Activated naive CD8-positive, alpha-beta T cell treated with anti-CD3 and anti-CD28 coated beads, Interleukin-2, amount 10 ng/mL, durations not matched to agents 7 days and 5 days (primary cell): ENCODE results near the gene ATP8B3. TPM values are rescaled to one million over a fixed set of nuclear protein-coding genes. Genes with fewer than 3 reads are reported as not detected.

Experiments used
- ATAC-seq: fragments of 150-1000 bp; cut with Tn5 transposase; one replicate; pipeline ENCODE4 v1.10.0; 2021; ENCODE audit warnings: low read depth, moderate library complexity
- POLR2A ChIA-PET: fragments of 350-600 bp; sonication (Branson Sonifier 250); formaldehyde crosslinking; loops from one replicate; lab custom pipeline; 2021; ENCODE audit warnings: antibody characterized with exemption; lab: Charles Lee
- DNase-seq: peaks from one replicate; pipeline ENCODE4 v3.0.0; 2021
- H3K27ac Mint-ChIP-seq: one replicate; pipeline ENCODE4 v1.8.0; 2022; ENCODE audit warnings: mild to moderate bottlenecking, mixed read lengths
- H3K27me3 Mint-ChIP-seq: one replicate; pipeline ENCODE4 v1.8.0; 2022; ENCODE audit warnings: mild to moderate bottlenecking, moderate library complexity, mixed read lengths
- H3K36me3 Mint-ChIP-seq: one replicate; pipeline ENCODE4 v1.8.0; 2021; ENCODE audit warnings: mild to moderate bottlenecking, mixed read lengths
- H3K4me1 Mint-ChIP-seq: one replicate; pipeline ENCODE4 v1.8.0; 2021; ENCODE audit warnings: mixed read lengths
- H3K4me3 Mint-ChIP-seq: one replicate; pipeline ENCODE4 v1.8.0; 2022; ENCODE audit warnings: mild to moderate bottlenecking, moderate library complexity, mixed read lengths
- H3K9me3 Mint-ChIP-seq: one replicate; pipeline ENCODE4 v1.8.0; 2021; ENCODE audit warnings: mixed read lengths
- total RNA-seq, 2 experiments: library from RNA; stranded (reverse); gene quantifications; one replicate each; pipeline ENCODE4 v1.2.3, GENCODE V29; 2021

ATP8B3 gene
- 10 to 100 TPM; 17.0 to 18.6 TPM for total RNA-seq

GRCh38 chr19:1811942-1812425 lies at the start of gene ATP8B3:
TSS of gene ATP8B3 (minus strand) at chr19:1812276. CDS start at chr19:1811736, 540 bp downstream.
- ATAC-seq (peak; percentile 20), DNase-seq (peak; percentile 80)
- H3K4me1 Mint-ChIP-seq, result peaks cover 13% of the 10 kb centered on the region
- H3K4me3 Mint-ChIP-seq, result peak within 1 kb of the TSS; percentile 97
- peak within 1 kb of the TSS; percentile 94 for H3K27ac Mint-ChIP-seq
- no peaks in the 10 kb centered on the region for H3K36me3 Mint-ChIP-seq
- no peaks in the 10 kb centered on the region for H3K27me3 Mint-ChIP-seq
- POLR2A ChIA-PET, result interaction anchor here (0.8 to 1.6 kb wide), 3 partner anchors 86 to 219 kb away, joined by 3 read pairs; partner anchors contain the start of gene UQCR11
- H3K9me3 Mint-ChIP-seq, result no peaks in the 10 kb centered on the region

- ATAC-seq, result no peak
- H3K4me1 Mint-ChIP-seq, result peaks cover 11% of the 10 kb centered on the region
- H3K9me3 Mint-ChIP-seq, result no peaks in the 10 kb centered on the region
- POLR2A ChIA-PET, result no interaction called here
- H3K36me3 Mint-ChIP-seq, result no peaks in the 10 kb centered on the region
- H3K27ac Mint-ChIP-seq, result peak overlapping the region; percentile 93
- DNase-seq, result no peak
- H3K4me3 Mint-ChIP-seq, result peak overlapping the region; percentile 96
- no peaks in the 10 kb centered on the region for H3K27me3 Mint-ChIP-seq
Observed at GRCh38 chr19:1861599-1862031, 49.5 kb upstream of the ATP8B3 start.

GRCh38 chr19:1860821-1861598 lies 48.9 kb upstream of the ATP8B3 start:
- Mint-ChIP-seq H3K4me3 (peak overlapping the region; percentile 96), H3K27me3 (no peaks in the 10 kb centered on the region), H3K36me3 (no peaks in the 10 kb centered on the region), H3K9me3 (no peaks in the 10 kb centered on the region), H3K4me1 (peaks cover 14% of the 10 kb centered on the region), H3K27ac (peak overlapping the region; percentile 38)
- POLR2A ChIA-PET, result no interaction called here
- DNase-seq, result no peak
- no peak for ATAC-seq

- H3K9me3 Mint-ChIP-seq, result no peaks in the 10 kb centered on the region
- no peaks in the 10 kb centered on the region for H3K36me3 Mint-ChIP-seq
- H3K4me1 Mint-ChIP-seq, result peaks cover 15% of the 10 kb centered on the region
- ATAC-seq, result no peak
- POLR2A ChIA-PET, result no interaction called here
- no peaks in the 10 kb centered on the region for H3K27me3 Mint-ChIP-seq
- DNase-seq, result no peak
- no peak overlapping the region for H3K27ac Mint-ChIP-seq
- no peak overlapping the region for H3K4me3 Mint-ChIP-seq
Observed at GRCh38 chr19:1860042-1860775, 48.1 kb upstream of the ATP8B3 start.

- POLR2A ChIA-PET, result no interaction called here
- H3K4me1 Mint-ChIP-seq, result peaks cover 21% of the 10 kb centered on the region
- ATAC-seq, result no peak
- no peaks in the 10 kb centered on the region for H3K27me3 Mint-ChIP-seq
- H3K36me3 Mint-ChIP-seq, result no peaks in the 10 kb centered on the region
- H3K9me3 Mint-ChIP-seq, result no peaks in the 10 kb centered on the region
- no peak overlapping the region for H3K4me3 Mint-ChIP-seq
- no peak for DNase-seq
- H3K27ac Mint-ChIP-seq, result peak overlapping the region; percentile 62
Observed at GRCh38 chr19:1859331-1859781, 47.3 kb upstream of the ATP8B3 start.

- Mint-ChIP-seq H3K4me3 (peak overlapping the region; percentile 19), H3K36me3 (no peaks in the 10 kb centered on the region), H3K4me1 (peaks cover 21% of the 10 kb centered on the region), H3K27me3 (no peaks in the 10 kb centered on the region), H3K9me3 (no peaks in the 10 kb centered on the region), H3K27ac (peak overlapping the region; percentile 58)
- POLR2A ChIA-PET, result interaction anchor here (0.9 to 4.0 kb wide), 4 partner anchors 23 to 45 kb away, joined by 3 to 34 read pairs (median 4); partner anchors contain the start of gene ABHD17A
- ATAC-seq (no peak), DNase-seq (no peak)
Observed at GRCh38 chr19:1858412-1859081, 46.5 kb upstream of the ATP8B3 start.

- Mint-ChIP-seq H3K27me3 (no peaks in the 10 kb centered on the region), H3K9me3 (no peaks in the 10 kb centered on the region), H3K4me1 (peaks cover 27% of the 10 kb centered on the region), H3K4me3 (peak overlapping the region; percentile 60), H3K36me3 (no peaks in the 10 kb centered on the region), H3K27ac (peak overlapping the region; percentile 42)
- no peak for ATAC-seq
- POLR2A ChIA-PET, result interaction anchor here (0.9 to 4.0 kb wide), 5 partner anchors 17 to 45 kb away, joined by 3 to 34 read pairs (median 4); partner anchors contain the start of gene ABHD17A
- no peak for DNase-seq
Observed at GRCh38 chr19:1857648-1858326, 45.7 kb upstream of the ATP8B3 start.

GRCh38 chr19:1856698-1857603 lies 44.9 kb upstream of the ATP8B3 start:
- Mint-ChIP-seq H3K27ac (peak overlapping the region; percentile 96), H3K4me3 (peak overlapping the region; percentile 87)
- peak; percentile 10 for ATAC-seq

GRCh38 chr19:1856345-1856697 lies 44.2 kb upstream of the ATP8B3 start:
- H3K4me3 Mint-ChIP-seq, result peak overlapping the region; percentile 87
- peaks cover 22% of the 10 kb centered on the region for H3K4me1 Mint-ChIP-seq
- no peak for DNase-seq
- no peaks in the 10 kb centered on the region for H3K9me3 Mint-ChIP-seq
- H3K27me3 Mint-ChIP-seq, result no peaks in the 10 kb centered on the region
- H3K27ac Mint-ChIP-seq, result peak overlapping the region; percentile 96
- no peaks in the 10 kb centered on the region for H3K36me3 Mint-ChIP-seq
- no peak for ATAC-seq
- POLR2A ChIA-PET, result interaction anchor here (0.7 to 4.0 kb wide), 10 partner anchors 8 to 238 kb away, joined by 3 to 34 read pairs (median 4); no protein-coding TSS in a partner anchor

More at GRCh38 chr19:1856698-1857603, 44.9 kb upstream of the ATP8B3 start:
- Mint-ChIP-seq H3K4me1 (peaks cover 27% of the 10 kb centered on the region), H3K27me3 (no peaks in the 10 kb centered on the region), H3K9me3 (no peaks in the 10 kb centered on the region), H3K36me3 (no peaks in the 10 kb centered on the region)
- POLR2A ChIA-PET, result interaction anchor here (0.6 to 4.0 kb wide), 12 partner anchors 7 to 250 kb away, joined by 3 to 34 read pairs (median 4); partner anchors contain the start of gene ABHD17A
- peak; percentile 70 for DNase-seq

GRCh38 chr19:1855828-1856255 lies 43.8 kb upstream of the ATP8B3 start:
- ATAC-seq (peak; percentile 41), DNase-seq (no peak)
- peak overlapping the region; percentile 87 for H3K4me3 Mint-ChIP-seq
- H3K36me3 Mint-ChIP-seq, result no peaks in the 10 kb centered on the region
- peaks cover 22% of the 10 kb centered on the region for H3K4me1 Mint-ChIP-seq
- peak overlapping the region; percentile 96 for H3K27ac Mint-ChIP-seq
- H3K9me3 Mint-ChIP-seq, result no peaks in the 10 kb centered on the region
- POLR2A ChIA-PET, result interaction anchor here (0.8 to 4.0 kb wide), 15 partner anchors 9 to 239 kb away, joined by 3 to 34 read pairs (median 4); partner anchors contain the start of gene ABHD17A
- no peaks in the 10 kb centered on the region for H3K27me3 Mint-ChIP-seq

- Mint-ChIP-seq H3K4me1 (peaks cover 24% of the 10 kb centered on the region), H3K27ac (peak overlapping the region; percentile 96), H3K36me3 (no peaks in the 10 kb centered on the region), H3K27me3 (no peaks in the 10 kb centered on the region), H3K4me3 (peak overlapping the region; percentile 87), H3K9me3 (no peaks in the 10 kb centered on the region)
- POLR2A ChIA-PET, result interaction anchor here (0.9 to 4.0 kb wide), 11 partner anchors 8 to 197 kb away, joined by 3 to 34 read pairs (median 5); partner anchors contain the start of gene ABHD17A
- ATAC-seq (peak; percentile 79), DNase-seq (peak; percentile 91)
Observed at GRCh38 chr19:1855040-1855827, 43.2 kb upstream of the ATP8B3 start.
